ENCODE measurements around the gene TRIL. TPM values are rescaled to one million over a fixed set of nuclear protein-coding genes. Genes with fewer than 3 reads are reported as not detected.

Gene TRIL
- polyA plus RNA-seq, 3 donors: not detected

GRCh38 chr7:28926871-28927597 is 31.1 kb downstream of the TRIL start:
- Mint-ChIP-seq H3K9me3 (peaks cover 0 to 1% (median 0%) of the 10 kb centered on the region in 7 donors), H3K27me3 (ENCODE audit: low read depth in 3 of 3) (peaks cover 13 to 16% (median 13%) of the 10 kb centered on the region in 3 donors), H3K4me1 (peaks cover 34% of the 10 kb centered on the region), H3K36me3 (no peaks in the 10 kb centered on the region), H3K4me3 (peak overlapping the region; percentile 94), H3K27ac (peak overlapping the region in 6 of 7 donors; percentile 37 to 85 (median 60))
- TF ChIP-seq CTCF (IDR thresholded peaks at IDR 0.05): peak; percentile 88
- peaks cover 4 to 14% of the 10 kb centered on the region in 2 donors for H3K27me3 ChIP-seq (ENCODE audit: control insufficient read depth in 2 of 2, insufficient read depth in 2 of 2, low read length in 2 of 2)
- peak; percentile 74 to 81 (median 78) for DNase-seq
- no peaks in the 10 kb centered on the region for H3K36me3 ChIP-seq (replicated peaks in 1 of 2; ENCODE audit: control insufficient read depth in 1 of 2, insufficient read depth in 2 of 2, low read length in 2 of 2)
- H2AFZ ChIP-seq (ENCODE audit: insufficient read depth, low read depth, low read length, poor library complexity, severe bottlenecking): peak overlapping the region; percentile 77
- WGBS (ENCODE audit: insufficient coverage): 0% methylated on average over 13 of the region's 22 CpGs
- peak overlapping the region in 1 of 2 donors; percentile 52 for H3K27ac ChIP-seq (ENCODE audit: low read depth in 1 of 2, low read length in 2 of 2)
- H3K4me3 ChIP-seq (replicated peaks in 1 of 3; ENCODE audit: low read depth in 2 of 3, low read length in 3 of 3): peak overlapping the region; percentile 44 to 75 (median 61)
- H3K4me1 ChIP-seq (ENCODE audit: control insufficient read depth in 1 of 2, insufficient read depth in 2 of 2, low read length in 2 of 2): peaks cover 15 to 25% of the 10 kb centered on the region in 2 donors
- H4K20me1 ChIP-seq (ENCODE audit: insufficient read depth, low read length): no peaks in the 10 kb centered on the region
- no peaks in the 10 kb centered on the region for H3K9me3 ChIP-seq (replicated peaks in 1 of 2; ENCODE audit: control insufficient read depth in 1 of 2, insufficient read depth in 1 of 2, low read length in 2 of 2)
- peak overlapping the region; percentile 23 for H3K9ac ChIP-seq (ENCODE audit: insufficient read depth, low read length, poor library complexity, severe bottlenecking)
- no peaks in the 10 kb centered on the region for H3K79me2 ChIP-seq (ENCODE audit: insufficient read depth, low read length)
- peak overlapping the region; percentile 81 for H3K4me2 ChIP-seq (replicated peaks; ENCODE audit: extremely low read depth, low read length, poor library complexity, severe bottlenecking)
- intact Hi-C loops (cut with micrococcal nuclease): loop anchor here (2.0 to 10.0 kb wide), 4 partner anchors 175 to 485 kb away; no protein-coding TSS in a partner anchor

GRCh38 chr7:28922624-28923331 is 35.4 kb downstream of the TRIL start:
- H3K27ac Mint-ChIP-seq: no peak overlapping the region
- H3K9me3 Mint-ChIP-seq: no peaks in the 10 kb centered on the region
- peaks cover 18 to 25% of the 10 kb centered on the region in 2 donors for H3K4me1 ChIP-seq (ENCODE audit: control insufficient read depth in 1 of 2, insufficient read depth in 2 of 2, low read length in 2 of 2)
- DNase-seq: peak; percentile 38 to 68 (median 62)
- intact Hi-C loops (cut with micrococcal nuclease): loop anchor here in 1 of 2 donors (10.0 kb wide), 1 partner anchor 182 kb away; no protein-coding TSS in a partner anchor
- no peak overlapping the region for H3K9ac ChIP-seq (ENCODE audit: insufficient read depth, low read length, poor library complexity, severe bottlenecking)
- H3K4me1 Mint-ChIP-seq: peaks cover 35% of the 10 kb centered on the region
- H4K20me1 ChIP-seq (ENCODE audit: insufficient read depth, low read length): no peaks in the 10 kb centered on the region
- peak; percentile 78 for TF ChIP-seq CTCF (IDR thresholded peaks at IDR 0.05)
- H3K27me3 Mint-ChIP-seq (ENCODE audit: low read depth in 3 of 3): peaks cover 6 to 11% (median 10%) of the 10 kb centered on the region in 3 donors
- WGBS (ENCODE audit: insufficient coverage): 2% methylated on average over 5 of the region's 7 CpGs
- H3K79me2 ChIP-seq (ENCODE audit: insufficient read depth, low read length): no peaks in the 10 kb centered on the region
- H3K36me3 Mint-ChIP-seq: no peaks in the 10 kb centered on the region
- peak overlapping the region; percentile 71 for H3K4me2 ChIP-seq (replicated peaks; ENCODE audit: extremely low read depth, low read length, poor library complexity, severe bottlenecking)
- peak overlapping the region; percentile 57 to 82 for H3K4me3 Mint-ChIP-seq
- no peak overlapping the region for H3K27ac ChIP-seq (ENCODE audit: low read depth in 1 of 2, low read length in 2 of 2)
- H3K4me3 ChIP-seq (replicated peaks in 1 of 3; ENCODE audit: low read depth in 2 of 3, low read length in 3 of 3): peak overlapping the region in 2 of 3 experiments; percentile 16 to 67
- H3K9me3 ChIP-seq (replicated peaks in 1 of 2; ENCODE audit: control insufficient read depth in 1 of 2, insufficient read depth in 1 of 2, low read length in 2 of 2): no peaks in the 10 kb centered on the region
- peak overlapping the region; percentile 20 for H2AFZ ChIP-seq (ENCODE audit: insufficient read depth, low read depth, low read length, poor library complexity, severe bottlenecking)
- H3K27me3 ChIP-seq (ENCODE audit: control insufficient read depth in 2 of 2, insufficient read depth in 2 of 2, low read length in 2 of 2): peaks cover 4 to 14% of the 10 kb centered on the region in 2 donors
- no peaks in the 10 kb centered on the region for H3K36me3 ChIP-seq (replicated peaks in 1 of 2; ENCODE audit: control insufficient read depth in 1 of 2, insufficient read depth in 2 of 2, low read length in 2 of 2)
